Lung microvascular endothelial cell (primary cell): Measurements from ENCODE around the gene AP3M1. TPM values are rescaled to one million over a fixed set of nuclear protein-coding genes. Genes with fewer than 3 reads are reported as not detected.
A peak's percentile ranks its signal among the peaks of the same experiment; 100 is the strongest.

Experiments
- DNase-seq, 2 donors: peaks; one replicate each; pipeline versions ENCODE4 v3.0.0 to v3.0.0-alpha.2; 2010; ENCODE audit warnings: low read depth in 2 of 2
- total RNA-seq: library from RNA; depleted of rRNA; stranded (reverse); fragments of >200 nt; gene quantifications from 2 replicates; pipeline ENCODE4 v1.2.1, GENCODE V29; 2014

Gene AP3M1
- total RNA-seq, 1 donor from 2014 or later: 22.8 TPM

- DNase-seq: no peak
Observed at GRCh38 chr10:74114041-74114448, 36.6 kb downstream of the AP3M1 start.

GRCh38 chr10:74113546-74113945 is 37.1 kb downstream of the AP3M1 start:
- no peak for DNase-seq

- no peak for DNase-seq
Observed at GRCh38 chr10:74111799-74112198, 38.8 kb downstream of the AP3M1 start.

GRCh38 chr10:74110120-74110519 is 40.5 kb downstream of the AP3M1 start:
- DNase-seq: no peak

DNA sequence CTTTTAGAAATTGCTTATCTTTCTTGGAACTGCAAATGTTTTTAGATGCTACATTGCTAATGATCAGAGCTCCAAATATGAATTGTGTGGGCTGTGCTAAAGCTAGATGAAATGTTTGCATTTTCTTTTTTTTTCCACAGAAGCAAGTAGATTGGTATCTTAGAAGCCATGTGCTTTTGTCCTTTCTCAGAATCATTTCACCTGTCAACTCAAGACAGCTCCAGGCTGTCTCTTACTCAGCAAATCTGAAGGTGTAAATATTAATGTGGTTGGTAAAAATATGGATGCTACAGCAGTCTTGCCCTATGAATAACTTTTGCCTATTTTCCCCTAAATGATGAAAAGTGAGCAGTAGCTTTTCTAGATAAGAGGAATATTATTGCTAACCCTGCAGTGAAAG is 41.2 kb downstream of the AP3M1 start:
- no peak for DNase-seq

GRCh38 chr10:74107391-74107790 is 43.2 kb downstream of the AP3M1 start:
- DNase-seq: no peak

GRCh38 chr10:74104996-74105395 is 45.6 kb downstream of the AP3M1 start:
- DNase-seq: no peak

- DNase-seq: no peak
Observed at GRCh38 chr10:74104480-74104879, 46.1 kb downstream of the AP3M1 start.

DNA sequence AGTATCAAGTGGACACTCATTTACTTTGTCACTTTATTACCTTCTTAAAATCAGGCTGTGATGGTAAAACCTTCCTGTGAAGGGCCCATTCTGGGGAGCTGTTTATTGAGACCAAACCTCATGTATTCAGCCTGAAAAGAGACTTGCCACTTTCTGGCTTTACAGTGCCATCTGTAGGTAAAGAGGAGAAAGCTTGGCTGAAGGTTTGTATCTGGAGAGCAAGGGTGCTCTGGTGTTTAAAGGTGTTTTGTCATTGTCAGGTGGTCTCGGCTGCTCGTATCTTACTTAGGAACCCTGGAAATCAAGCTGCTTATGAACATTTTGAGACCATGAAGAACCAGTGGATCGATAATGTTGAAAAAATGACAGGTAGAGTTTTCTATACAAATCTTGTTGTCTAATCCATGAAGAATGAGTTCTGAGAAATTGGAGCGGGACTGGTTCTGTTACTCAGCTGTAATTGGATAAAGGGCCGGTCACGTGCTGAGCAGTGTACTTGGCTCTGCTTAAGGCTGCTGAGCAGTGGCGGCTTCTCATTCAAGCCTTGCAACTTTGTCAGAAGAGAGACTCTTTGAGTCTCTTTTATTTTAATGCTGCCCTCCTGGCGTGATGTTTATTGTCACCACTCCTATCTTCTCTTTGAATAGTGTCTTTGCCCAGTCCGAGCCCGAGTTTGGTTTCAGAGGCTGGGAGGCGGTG is 46.9 kb downstream of the AP3M1 start:
- DNase-seq: peak; percentile 43 to 58

DNA sequence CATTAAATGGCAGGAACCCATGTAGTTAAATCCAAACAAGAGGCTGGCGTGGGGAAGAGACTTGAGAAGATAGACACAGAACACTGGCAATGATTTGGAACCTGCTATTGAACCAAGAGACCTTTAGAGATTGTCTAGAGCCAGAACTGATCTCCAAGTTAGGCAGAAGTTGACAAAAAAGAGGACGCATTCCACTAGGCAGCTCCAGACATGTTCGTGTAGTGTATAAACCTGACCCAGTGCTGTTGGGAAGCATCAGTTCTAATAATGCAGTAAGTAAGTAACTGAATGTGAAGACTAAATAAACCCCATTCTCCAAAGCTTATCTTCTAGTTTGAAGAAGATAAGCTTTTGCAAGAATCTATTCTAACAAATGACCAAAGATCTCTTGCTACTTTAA is 50.8 kb downstream of the AP3M1 start:
- DNase-seq: no peak

DNA sequence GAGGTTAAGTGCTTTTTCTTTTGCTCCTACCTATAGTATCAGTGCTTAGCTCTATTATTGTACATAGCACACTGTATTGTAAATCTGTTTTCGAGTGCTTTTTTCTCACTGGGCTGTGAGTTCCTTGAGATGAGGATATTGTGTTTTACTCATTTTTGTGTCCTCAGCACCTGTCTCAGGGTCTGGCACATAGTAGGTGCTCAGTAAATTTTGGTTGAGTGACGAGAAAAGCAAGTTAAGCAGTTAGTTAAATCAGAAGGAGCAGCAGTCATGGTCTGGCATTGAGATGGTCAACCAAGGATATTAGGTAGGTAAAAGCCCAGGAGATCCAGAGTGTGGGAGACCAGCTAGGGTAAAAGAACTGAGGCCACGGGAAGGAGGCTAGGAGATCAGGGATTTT is 51.2 kb downstream of the AP3M1 start:
- DNase-seq: no peak

- no peak for DNase-seq
Observed at GRCh38 chr10:74097776-74098175, 52.9 kb downstream of the AP3M1 start.

DNA sequence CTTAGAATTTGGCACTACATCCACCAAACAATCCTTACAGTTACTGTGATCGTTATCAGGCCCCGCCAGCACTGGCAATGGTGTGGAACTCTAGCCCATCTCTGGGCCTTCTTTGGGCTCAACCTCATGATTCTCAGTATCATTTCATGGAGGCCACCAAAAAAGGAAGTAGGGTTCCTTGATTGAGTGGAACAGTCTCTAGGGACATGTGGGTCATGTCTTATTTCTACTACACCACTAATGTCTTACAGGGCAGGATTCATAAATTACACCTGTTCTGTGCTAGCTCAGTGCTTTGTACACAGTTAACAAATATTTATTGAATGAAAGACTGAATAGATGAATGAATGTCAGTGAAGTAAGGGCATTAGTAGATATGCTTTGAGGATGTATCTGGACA is 53.9 kb downstream of the AP3M1 start:
- DNase-seq: no peak

DNA sequence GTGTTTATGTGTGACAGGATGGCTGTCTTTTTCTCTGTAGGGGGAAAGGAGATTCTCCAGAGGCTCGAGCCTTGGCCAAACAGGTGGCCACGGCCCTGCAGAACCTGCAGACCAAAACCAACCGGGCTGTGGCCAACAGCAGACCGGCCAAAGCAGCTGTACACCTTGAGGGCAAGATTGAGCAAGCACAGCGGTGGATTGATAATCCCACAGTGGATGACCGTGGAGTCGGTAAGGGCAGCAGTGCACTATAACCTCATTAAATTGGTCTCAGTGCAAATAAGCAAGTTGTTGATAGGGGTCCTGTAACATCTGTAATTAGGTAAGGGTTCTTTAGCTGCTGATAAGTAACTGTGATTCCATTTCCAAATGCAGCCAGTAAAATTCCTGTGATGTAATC is 56.4 kb downstream of the AP3M1 start:
- no peak for DNase-seq

- no peak for DNase-seq
Observed at GRCh38 chr10:74093530-74094164, 57.0 kb downstream of the AP3M1 start.

DNA sequence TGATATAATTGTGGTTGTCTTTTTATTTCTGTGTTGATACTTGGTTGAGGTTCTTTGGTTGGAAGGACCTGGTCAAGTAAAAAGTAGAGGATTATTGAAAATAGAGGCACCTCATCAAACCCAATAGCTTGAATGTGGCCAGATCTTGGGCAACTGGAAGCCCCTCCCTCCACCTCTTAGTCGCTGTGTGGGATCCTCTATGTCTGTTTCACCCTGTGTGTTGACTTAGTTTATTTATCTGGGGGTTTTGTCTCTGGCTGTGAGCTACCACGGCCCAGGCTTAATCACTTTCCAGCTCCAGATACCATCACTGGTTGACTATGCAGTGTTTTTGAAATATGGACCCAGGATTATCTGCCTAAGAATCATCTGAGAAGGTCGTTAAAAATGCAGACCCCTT is 58.3 kb downstream of the AP3M1 start:
- no peak for DNase-seq

GRCh38 chr10:74088722-74089121 is 61.9 kb downstream of the AP3M1 start:
- DNase-seq: no peak

GRCh38 chr10:74086317-74086716 is 64.3 kb downstream of the AP3M1 start:
- no peak for DNase-seq

DNA sequence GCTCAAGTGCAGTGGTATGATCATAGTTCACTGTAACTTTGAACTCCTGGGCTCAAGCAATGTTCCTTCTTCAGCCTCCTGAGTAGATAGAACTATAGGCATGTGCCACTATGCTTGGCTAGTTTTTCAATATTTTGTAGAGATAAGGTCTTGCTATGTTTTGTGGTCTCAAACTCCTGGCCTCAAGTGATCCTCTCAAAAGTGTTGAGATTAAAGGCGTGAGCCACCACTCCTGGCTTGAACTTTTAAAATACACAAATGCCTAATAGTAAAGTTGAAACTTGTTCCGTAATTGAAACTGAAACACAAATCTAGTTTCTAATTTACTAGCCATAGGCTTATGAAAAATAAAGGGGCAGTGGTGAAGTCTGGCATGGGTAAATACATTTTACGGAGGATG is 65.7 kb downstream of the AP3M1 start:
- DNase-seq: no peak

GRCh38 chr10:74083304-74083703 is 67.3 kb downstream of the AP3M1 start:
- no peak for DNase-seq

GRCh38 chr10:74081941-74082718 is 68.5 kb downstream of the AP3M1 start:
- peak in 1 of 2 donors; percentile 84 for DNase-seq

DNA sequence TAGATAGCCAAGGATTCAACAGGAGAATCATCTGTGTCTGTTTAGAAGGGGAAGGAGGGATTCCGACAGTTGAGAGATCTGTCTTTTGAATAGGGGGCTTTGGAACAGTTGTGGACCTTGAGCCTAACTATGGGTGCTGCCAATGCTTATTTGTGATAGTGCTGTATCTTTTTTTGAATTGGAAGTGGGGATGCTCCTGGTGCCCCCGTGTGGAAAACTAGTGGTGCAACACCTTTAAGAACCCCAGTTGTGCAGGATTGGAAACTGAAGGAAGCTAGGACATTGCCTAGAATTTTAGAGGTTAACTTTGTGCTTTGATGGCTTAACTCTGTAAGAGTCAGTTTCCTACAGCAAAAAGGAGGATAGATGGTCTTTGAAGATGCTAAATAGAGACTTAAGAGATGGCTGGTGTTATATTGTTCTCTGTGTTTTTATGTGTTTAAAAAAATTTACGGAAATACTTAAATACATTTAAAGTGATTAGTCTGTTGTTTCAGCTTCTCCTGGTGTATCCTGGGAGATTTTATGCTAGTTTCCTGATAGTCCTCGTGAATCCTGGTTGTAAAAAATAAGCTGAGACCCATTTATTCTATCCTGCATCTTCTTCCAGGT is 69.3 kb downstream of the AP3M1 start:
- peak; percentile 71 to 78 for DNase-seq
